HG03095 (cell line): ENCODE measurements around the gene RIOK2.

Experiments
- ATAC-seq: cut with Tn5 transposase; IDR thresholded peaks from one replicate; pipeline ENCODE4 v1.9.1; 2021; ENCODE audit warnings: moderate library complexity; ENCODE audit not compliant: unreplicated experiment

The RIOK2 gene

DNA sequence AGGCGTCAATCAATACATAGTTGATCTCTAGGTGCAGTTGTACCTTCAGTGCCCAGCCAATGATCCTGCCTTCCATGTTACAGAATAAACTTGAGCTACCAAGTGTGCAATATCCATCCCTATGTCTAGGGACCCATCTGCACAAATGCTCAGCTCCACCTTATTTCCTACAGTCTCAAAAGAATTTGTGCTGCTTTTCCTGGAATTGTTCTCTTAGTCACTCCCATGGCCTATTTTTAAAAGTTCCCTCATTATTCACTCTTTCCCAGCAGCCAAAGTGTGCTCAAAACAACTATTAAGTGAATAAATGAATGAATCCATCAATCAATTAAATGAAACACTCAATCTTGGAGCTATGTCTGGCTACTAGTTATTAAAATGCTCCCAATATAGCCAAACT, 55.3 kb downstream of the RIOK2 start:
- no peak for ATAC-seq

DNA sequence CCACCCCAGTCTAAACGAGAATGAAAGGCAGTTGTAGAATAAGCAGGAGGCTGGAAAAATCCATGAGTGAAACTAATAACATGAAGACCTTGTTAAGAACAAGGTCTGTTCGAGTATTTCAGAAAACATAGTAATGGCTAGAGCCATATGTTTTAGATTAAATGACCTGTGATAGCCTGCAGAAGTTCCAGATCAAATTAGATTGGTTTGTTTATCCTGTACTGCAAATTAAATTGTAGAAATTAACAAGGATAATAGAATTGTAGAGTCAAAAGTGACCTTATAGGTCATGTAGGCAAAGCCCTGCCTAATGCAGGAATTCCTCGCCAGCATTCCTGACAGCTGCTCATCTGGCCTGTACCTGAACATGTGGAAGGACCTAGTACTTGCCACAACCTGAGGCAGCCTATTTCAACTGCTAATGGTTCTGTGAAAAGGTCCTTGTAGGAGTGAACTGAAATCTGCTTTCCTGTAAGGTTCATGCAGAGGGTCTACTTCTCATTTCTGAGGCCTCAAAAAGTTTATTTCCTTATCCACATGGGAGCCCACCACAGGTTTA, 57.8 kb downstream of the RIOK2 start:
- no peak for ATAC-seq

DNA sequence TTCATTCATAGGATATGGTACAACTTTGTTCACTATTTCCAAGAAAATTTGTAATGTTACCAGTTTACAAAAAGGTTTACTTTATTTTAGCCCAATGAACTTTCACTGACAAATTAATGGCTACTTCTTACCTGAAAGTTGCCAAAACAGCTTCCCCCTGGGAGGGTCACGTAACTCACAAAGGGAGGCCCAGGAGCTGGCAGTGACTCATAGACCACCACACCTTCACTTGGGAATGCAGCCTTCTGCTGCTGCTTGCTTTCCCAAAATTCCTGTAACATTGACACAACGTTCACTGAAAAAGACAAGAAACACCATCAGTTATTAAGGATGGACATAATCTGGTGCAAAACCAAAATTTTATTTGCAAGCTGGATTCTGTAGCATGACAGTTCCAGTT, 58.7 kb downstream of the RIOK2 start:
- no peak for ATAC-seq

DNA sequence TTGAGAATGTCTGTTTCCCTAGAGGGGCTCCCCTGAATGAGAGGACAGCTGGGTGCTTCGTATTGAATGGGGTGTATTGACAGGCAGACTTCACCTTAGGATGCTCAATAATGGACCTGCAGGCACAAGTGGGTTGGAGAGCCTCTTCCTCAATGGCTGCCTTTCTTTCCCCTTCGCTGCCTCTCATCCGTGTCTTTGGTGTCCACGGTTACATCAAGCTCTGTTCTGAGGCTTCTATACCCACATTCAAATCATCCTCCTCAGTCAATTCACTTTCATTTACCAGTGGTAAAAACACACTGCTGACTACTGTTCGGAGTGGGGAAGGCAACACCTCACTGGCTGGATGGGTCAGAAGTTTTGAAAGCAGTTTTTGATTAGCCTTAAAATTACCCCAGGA, 61.2 kb downstream of the RIOK2 start:
- ATAC-seq = no peak

DNA sequence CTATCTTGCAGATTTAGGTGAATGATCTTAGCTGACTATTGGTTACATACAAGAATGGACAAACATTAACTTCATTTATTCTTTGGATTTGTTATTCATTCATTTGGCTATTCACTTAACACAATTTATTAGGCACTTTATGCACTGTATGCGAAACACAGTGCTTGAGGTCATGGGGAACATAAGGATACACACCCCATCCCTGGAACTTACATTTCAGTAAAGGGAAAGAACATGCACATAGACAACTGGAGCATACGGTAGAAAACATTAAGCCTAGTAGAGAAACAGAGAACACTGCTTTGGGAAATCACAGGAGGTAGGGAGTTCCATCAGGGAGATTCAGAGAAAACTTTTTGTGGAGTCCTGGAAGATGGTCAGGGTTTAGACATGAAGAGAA, 62.9 kb downstream of the RIOK2 start:
- ATAC-seq = no peak

DNA sequence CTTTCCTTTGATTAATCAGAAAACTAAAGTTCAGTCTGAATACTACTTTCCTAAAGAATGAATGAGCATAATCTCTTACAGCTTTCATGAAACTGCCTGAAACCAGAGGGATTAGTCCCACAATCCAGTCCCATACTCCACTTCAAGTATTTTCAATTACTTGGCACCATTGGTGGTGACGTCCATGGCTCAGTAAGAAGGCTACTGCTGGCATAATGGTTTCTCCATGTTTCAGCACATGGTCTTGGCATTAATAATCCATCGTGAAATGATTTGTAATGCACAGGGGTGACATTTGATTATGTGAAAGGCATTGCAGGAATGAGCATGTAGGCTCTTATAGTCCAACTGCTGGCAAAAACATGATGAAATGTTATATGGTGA, 64.0 kb downstream of the RIOK2 start:
- ATAC-seq = no peak

DNA sequence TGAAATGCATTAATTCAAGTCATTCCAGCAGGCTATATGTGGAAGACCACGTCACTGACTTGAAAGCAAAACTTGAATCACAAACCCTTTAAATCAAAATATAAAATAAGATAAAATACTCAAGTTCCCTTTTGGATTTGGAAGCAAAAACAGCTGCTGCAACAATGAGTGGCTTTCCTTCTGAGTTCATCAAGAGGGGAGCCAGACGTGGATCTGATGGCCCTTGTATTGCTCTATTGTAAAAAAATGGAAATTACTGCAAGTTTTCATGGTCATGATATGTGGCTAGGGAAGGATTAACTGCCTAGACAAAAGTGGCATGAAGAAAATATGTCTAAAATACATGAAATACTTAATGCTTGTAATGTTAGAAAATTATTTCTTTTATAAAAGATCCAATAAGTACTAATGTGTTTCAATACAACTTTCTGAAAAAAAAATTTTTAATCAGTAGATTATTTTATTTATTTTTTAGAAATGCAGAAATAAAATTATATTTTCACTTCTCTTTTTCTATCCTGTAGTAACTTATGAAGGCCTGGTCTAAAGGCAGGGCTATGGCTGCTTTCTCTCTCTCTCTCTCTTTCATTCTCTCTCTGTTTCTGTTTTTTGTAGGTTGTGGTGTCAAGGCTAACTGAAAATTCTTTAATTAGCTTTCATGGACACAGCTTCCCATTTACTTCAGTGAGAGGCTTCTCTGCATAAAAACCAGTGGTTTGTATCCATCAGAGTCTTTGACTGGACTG, 64.6 kb downstream of the RIOK2 start:
- peak; percentile 73 for ATAC-seq

DNA sequence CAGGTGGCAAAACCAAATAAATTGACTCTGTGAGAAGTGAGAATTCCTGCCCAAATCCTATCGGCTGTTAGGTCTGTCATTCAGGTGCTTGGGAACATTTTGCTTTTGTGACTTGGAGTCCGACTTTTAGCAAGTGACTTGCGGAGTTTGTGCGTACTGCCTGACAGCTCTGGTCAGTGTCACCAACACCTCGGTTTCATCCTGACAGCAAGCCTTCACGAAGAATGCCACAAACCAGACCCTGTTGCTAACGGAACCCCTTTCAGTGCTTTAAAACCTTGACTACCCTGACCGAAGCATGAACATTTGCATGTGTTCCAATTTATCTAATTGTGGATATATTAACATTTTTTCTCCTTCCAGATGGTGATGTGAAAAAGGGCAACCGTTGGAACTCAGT, 67.1 kb downstream of the RIOK2 start:
- ATAC-seq = no peak

DNA sequence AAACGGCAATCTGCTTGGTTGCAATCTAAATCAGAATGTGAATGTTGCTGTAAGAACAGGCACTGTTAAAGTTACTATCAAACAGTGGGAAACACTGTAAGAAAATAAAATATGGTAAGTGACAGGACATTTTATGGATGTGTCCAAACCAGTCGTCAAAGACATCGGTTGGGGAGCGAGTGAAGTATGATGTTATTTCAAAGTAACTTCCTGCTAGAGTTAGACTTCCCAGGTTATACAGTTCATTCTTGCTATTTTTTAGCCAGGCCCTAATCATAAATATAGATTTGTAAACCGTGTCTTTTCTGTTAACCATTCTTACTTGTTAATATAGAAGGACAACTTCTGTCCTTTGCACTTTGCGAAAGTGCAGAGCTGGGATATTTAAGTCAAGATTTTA, 70.8 kb downstream of the RIOK2 start:
- ATAC-seq = no peak

DNA sequence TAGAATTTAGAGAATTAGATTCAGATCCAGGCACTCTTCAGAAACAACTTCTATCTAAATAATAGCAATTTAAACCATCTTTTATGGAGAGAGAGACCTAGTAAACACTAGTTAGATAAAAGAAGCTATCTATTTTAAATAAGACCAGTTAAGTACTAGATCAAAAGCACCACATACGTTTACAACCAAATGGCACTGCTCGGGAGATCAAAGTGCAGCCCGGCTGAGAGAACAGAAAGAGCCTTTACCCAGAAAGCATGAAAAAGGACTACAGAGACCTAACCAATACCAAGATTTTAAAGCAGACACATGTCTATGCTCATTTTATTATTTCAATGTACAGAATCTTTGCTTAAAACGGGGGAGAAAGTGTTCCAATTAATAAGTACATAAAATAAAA, 71.4 kb downstream of the RIOK2 start:
- no peak for ATAC-seq

DNA sequence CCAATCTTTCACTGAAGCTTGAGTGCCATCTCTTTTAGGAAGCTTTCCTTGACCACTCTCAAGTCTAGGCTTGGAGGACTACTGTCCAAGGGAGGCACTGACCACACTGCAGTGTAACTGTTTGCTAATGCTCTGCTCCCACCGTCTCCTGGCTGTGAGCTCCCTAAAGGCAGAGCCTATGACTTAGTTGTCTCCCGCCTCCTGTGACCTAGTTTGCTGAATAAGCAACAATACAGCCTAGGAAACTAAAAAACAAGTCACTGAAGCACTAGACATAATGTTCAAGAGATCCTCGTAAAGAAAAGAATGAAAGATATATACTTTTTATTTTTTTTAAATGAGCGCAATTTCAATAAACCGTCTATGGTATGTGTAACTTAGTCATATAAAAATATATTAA, 72.0 kb downstream of the RIOK2 start:
- ATAC-seq = no peak
